ENCODE data around the gene AZIN2.
"Not testable (repeated sequence)": the region's sequence is repeated elsewhere in the genome, so short reads cannot be mapped to it uniquely, and the experiment has no call there.

Gene AZIN2

DNA sequence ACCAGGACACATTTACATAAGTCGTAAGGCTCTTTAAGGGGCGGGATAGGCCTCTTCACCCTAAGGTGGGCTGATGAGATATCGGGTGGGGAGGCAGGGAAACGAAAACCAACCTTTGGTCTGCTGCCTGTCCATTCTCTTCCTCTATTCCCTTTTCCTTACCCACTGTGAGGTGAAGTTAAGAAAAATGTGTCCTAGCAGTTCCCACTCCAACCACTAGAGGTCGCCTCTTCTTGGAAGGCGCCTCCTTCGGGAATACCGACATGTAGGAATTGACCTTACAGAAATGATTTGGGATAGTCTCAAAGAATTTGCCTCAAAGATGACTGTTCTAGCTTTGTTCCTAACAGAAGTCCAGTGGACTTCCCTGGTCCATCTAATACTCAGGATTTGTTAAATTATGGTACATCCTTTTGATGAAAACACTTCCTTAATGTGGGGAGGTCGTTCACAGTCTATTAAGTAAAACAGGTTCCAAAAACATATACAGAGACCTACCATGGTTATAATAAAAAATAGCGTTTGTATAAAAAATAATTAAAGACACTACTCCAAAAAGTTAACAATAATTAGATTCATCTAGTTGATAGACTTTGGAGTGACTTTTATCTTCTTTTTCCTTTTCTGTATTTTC, 14.1 kb downstream of the AZIN2 start:
- DNase-seq (ENCODE audit: low spot score): peak; percentile 46

DNA sequence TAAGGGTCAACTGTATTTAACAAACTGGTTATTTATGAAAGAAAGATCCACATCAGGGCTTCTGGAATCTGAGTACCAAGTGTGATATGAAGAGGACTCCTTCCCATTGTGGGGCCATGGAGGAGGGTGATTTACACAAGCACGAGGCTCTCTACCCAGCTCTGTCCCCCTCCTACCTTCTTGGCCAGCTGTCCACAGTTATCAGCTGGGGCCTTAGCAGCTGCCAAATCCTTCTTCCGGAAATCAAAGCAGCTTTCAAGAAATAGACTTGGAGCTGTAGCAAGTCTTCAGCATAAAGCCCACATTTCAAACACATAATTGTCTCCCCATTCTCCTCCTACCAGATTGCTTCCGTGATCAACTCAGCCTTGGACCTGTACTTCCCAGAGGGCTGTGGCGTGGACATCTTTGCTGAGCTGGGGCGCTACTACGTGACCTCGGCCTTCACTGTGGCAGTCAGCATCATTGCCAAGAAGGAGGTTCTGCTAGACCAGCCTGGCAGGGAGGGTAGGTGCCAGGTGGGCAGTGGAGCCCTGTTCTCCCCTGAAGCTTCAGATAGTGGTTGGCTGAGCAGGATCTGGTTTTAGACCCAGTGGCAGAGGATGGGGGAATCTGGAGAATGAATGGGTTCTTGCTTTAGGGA, 15.5 kb downstream of the AZIN2 start:
- DNase-seq (ENCODE audit: low spot score): no peak

DNA sequence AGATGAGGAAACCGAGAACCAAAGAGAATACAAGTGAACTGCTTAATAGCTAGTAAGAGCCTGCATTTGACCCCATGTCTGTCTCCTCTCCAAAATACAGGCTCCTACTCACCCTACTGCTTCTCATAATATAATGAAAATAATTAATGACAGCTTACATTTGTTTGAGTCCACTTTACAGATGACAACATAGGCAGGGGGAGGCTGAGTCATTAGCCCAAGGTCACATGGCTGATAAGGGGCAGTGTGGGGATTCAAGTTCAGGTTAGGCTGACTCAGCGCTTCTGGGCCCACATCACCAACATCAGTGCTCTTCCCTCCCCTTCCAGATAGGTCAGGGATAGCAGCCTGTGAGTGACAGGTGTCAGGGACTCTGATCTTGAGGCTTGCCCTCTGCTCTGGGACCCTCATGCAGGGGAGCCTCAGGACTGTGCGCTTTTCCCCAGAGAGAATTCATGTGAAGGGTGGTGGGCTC, 16.2 kb downstream of the AZIN2 start:
- no peak for DNase-seq (ENCODE audit: low spot score)

GRCh38 chr1:33097762-33098161, 16.8 kb downstream of the AZIN2 start:
- DNase-seq (ENCODE audit: low spot score): no peak

- DNase-seq (ENCODE audit: low spot score): no peak
Measured at GRCh38 chr1:33098371-33098770, 17.4 kb downstream of the AZIN2 start.

DNA sequence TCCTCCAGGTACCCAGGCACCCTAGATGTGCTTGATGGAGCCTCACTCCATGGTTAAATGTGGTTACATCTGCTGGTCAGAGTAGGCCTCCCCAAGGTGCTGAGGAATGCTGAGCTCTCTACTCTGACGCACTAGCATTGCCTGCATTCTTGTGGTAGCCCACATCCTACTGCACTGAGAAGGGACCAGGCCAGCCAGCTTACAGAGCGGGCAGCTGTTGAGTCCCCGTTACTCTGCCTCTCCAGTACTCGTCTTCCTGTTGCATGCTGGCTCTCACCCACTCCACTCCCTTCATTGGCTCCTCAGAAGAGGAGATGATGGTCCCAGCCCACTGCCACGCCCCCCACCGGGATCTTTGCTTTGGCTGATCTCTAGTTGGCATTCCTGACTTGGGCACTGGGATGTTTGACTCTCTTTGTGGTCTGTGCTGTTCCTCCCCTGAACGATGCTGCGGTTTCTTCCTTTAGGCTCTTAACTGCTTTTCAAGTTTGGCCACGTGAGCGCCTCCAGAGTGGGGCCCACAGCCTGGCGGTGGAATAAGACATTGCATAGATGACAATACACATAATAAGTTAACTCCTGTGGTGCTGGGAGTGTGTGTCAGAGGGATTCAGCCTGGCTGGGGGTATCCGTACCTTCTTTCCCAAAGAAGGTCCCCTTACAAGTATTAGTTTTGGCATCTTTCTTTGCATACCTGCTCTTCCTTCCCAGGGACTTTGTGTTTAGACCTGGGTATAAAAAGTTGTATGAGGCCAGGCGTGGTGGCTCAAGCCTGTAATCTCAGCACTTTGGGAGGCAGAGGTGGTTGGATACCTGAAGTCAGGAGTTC, 18.6 kb downstream of the AZIN2 start:
- DNase-seq (ENCODE audit: low spot score): no peak

- DNase-seq (ENCODE audit: low spot score): not testable (repeated sequence)
Measured at GRCh38 chr1:33100119-33100415, 19.1 kb downstream of the AZIN2 start.

DNA sequence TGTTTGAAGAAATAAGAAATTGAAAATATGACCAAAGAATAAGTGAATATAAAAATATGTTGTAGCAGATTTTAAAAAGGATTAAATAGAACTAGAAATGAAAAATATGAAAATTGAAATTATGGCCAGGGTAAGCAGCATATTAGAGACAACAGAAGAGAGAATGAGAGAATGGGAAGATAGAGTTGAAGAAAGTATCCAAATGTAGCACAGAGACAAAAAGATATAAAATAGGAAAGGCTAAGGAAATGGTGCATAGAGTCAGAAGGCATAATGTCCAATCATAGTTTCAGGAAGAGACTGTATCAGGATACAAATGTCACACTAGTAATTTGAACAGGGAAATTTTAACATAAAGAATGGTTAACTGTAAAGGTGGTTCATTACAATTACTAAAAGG, 29.5 kb downstream of the AZIN2 start:
- DNase-seq (ENCODE audit: low spot score): no peak

- no peak for DNase-seq (ENCODE audit: low spot score)
Measured at GRCh38 chr1:33111965-33112364, 31.0 kb downstream of the AZIN2 start.

DNA sequence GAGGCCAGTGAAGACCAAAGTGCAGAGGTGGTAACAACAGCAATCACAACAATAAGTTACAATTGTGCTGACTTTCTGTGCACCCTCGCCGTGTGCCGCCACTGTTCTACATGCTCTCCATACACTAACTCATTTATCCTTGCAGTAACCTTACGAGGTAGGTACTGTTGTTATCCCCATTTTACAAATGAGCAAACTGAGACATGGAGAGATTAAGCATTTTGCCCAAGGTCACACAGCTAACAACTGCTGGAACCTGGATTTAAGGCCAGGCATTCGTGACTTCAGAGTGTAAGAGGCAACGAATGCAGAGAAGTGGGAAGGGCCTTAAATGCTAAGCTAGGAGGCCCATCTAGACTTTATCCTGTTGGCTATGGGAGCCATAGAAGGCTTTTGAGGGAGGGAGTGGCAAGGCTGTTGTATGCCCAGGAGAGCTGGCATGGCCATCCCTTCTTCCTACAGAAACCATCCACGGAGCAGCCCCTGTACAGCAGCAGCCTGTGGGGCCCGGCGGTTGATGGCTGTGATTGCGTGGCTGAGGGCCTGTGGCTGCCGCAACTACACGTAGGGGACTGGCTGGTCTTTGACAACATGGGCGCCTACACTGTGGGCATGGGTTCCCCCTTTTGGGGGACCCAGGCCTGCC, 36.6 kb downstream of the AZIN2 start:
- no peak for DNase-seq (ENCODE audit: low spot score)

DNA sequence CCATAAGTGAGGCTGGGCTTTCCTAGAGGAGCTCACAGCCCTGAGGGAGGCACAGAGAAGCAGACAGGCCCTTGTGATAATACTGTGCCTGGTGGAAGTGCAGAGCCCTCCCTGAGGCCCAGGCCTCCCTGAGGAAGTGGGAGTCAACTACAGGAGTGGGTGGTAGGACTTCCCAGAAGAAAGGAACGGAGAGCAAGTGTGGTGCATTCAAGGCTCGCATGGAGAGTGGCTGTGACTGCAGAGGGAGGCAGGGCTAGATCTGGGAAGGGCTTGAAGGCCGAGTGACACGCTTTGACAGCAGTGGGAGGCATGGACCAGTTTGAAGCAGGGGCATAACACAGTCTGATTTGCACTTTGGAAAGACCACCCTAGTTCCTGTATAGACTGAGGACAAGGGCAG, 37.3 kb downstream of the AZIN2 start:
- no peak for DNase-seq (ENCODE audit: low spot score)

DNA sequence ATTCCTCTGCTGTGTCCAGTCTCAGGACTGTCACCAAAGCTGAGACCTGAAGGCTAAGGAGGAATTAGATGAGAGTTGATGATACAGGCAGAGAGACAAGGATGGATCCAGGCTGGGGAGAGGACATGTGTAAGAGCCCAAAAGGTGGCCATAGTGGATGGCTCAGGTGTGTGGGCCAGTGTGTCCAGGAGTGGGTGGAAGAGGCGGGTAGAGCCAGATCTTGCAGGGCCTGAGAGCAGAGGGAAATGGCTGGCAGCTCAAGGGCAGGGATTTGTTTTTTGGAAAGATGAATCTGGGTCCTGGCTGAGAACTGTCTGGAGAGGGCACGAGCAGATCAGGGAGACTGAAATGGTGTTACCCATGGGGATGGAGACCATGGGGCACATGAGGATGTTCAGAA, 38.1 kb downstream of the AZIN2 start:
- DNase-seq (ENCODE audit: low spot score): no peak

- no peak for DNase-seq (ENCODE audit: low spot score)
Measured at GRCh38 chr1:33119532-33120217, 38.7 kb downstream of the AZIN2 start.

- no peak for DNase-seq (ENCODE audit: low spot score)
Measured at GRCh38 chr1:33120436-33121231, 39.7 kb downstream of the AZIN2 start.

GRCh38 chr1:33121728-33122127, 40.8 kb downstream of the AZIN2 start:
- no peak for DNase-seq (ENCODE audit: low spot score)

GRCh38 chr1:33122483-33123178, 41.7 kb downstream of the AZIN2 start:
- DNase-seq (ENCODE audit: low spot score): no peak

DNA sequence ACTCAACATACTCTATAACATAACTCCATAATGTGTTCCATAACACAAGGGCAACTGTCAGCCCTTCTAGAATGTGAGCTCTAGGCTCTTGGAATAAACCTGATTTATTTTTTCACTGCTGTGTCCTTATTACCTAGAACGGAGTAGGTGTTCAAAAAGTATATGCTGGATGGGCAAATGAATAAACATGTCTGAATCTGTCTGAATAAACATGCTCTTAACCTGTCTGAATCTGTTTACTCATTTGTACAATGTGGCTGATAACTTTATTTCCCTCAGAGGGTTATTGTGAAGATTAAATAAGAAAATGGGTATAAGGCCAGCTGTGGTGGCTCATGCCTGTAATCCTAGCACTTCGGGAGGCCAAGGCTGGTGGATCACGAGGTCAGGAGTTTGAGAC, 42.3 kb downstream of the AZIN2 start:
- DNase-seq (ENCODE audit: low spot score): no peak

DNA sequence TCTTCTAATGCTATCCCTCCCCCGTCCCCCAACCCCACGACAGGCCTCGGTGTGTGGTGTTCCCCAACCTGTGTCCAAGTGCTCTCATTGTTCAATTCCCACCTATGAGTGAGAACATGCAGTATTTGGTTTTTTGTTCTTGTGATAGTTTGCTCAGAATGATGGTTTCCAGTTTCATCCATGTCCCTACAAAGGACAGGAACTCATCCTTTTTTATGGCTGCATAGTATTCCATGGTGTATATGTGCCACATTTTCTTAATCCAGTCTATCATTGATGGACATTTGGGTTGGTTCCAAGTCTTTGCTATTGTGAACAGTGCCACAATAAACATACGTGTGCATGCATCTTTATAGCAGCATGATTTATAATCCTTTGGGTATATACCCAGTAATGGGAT, 43.7 kb downstream of the AZIN2 start:
- not testable (repeated sequence) for DNase-seq (ENCODE audit: low spot score)

GRCh38 chr1:33126411-33127000, 45.6 kb downstream of the AZIN2 start:
- no peak for DNase-seq (ENCODE audit: low spot score)

Measured in HuH-7 (cell line).